Body of pancreas (tissue), 4 donors: ENCODE data around the gene TPRA1.

Experiments used
- POLR2A ChIP-seq, 3 donors: fragments of 450-650 bp; IDR thresholded peaks; one replicate each; pipeline ENCODE4 v1.6.1; 2016; ENCODE audit warnings: antibody characterized with exemption in 3 of 3, mild to moderate bottlenecking in 2 of 3
- TF ChIP-seq, protein P1 (sequence below), 7 experiments: fragments of 450-650 bp in 4 of 7; fragments of 200-600 bp in 3 of 7; sonication (generic) in 3 of 7; IDR thresholded peaks; one replicate each; pipeline ENCODE4 v1.5.1; 2016 to 2019; ENCODE audit warnings: antibody characterized with exemption in 7 of 7

DNA sequence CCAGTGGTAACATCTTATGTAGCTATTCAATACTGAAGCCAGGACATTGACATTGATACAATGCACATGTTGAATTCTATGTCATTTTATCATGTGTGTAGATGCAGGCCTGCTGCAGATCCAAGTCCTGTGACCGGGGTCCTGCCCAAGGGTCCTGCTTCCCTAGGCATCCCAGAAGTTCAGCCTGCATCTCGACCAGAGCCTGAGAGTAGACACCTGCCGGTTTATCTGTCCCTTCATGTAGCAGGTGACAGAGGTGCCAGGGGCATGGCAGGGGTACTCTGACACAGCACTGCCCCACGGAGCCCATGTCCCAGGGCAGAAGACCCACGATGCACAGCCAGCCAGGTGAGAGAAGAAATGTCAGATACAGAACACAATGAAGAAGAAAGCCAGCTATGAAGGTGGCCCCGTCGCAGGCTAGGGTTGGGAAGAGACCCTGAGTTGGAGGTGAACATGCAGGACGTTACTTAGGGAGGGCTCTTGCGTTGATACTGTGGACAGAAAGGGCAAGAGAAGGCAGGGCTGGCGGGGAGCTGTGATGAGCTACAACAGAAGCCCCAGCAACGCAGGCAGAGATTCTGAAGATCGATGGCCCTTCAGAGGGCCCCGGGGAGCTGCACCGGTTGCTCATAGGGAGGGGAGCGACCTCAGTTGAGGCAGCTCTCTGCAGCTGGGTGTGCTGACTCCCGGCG is 51.0 kb downstream of the TPRA1 start:
- TF ChIP-seq, protein P1, sequence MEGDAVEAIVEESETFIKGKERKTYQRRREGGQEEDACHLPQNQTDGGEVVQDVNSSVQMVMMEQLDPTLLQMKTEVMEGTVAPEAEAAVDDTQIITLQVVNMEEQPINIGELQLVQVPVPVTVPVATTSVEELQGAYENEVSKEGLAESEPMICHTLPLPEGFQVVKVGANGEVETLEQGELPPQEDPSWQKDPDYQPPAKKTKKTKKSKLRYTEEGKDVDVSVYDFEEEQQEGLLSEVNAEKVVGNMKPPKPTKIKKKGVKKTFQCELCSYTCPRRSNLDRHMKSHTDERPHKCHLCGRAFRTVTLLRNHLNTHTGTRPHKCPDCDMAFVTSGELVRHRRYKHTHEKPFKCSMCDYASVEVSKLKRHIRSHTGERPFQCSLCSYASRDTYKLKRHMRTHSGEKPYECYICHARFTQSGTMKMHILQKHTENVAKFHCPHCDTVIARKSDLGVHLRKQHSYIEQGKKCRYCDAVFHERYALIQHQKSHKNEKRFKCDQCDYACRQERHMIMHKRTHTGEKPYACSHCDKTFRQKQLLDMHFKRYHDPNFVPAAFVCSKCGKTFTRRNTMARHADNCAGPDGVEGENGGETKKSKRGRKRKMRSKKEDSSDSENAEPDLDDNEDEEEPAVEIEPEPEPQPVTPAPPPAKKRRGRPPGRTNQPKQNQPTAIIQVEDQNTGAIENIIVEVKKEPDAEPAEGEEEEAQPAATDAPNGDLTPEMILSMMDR (IDR thresholded peaks at IDR 0.05): no peak
- TF ChIP-seq POLR2A (IDR thresholded peaks at IDR 0.05): no peak
